ENCODE data around the gene CRYGS.
"Not testable (repeated sequence)": the region's sequence is repeated elsewhere in the genome, so short reads cannot be mapped to it uniquely, and the experiment has no call there.

The CRYGS gene

DNA sequence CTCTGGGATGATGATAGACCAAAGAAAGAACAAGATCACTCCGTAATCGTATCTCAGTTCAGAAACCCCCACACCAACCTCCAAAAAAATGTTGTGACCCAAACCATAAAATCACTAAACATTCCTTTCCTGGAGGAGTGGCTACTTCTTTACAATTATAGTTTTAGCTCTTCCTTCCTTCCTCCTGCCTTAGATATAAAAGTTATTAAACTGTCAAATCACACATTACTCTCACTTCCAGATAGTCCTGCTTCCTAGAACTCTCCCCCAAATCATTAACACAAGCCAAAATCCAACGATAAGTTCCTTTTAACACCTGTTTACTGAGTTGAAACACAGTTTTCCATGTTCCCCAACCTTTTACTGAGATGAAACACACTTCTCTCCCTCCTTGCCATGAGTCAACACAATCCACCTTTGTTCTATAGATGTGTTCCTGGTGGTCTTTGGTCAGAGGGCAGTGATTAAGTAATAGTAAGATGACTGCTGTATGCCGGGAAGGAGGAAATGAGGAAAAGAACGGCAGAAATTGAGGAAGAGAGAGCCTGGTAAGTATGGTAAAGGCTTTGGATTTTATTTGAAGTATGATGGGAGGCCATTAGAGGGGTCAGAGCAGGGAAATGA, 8.3 kb upstream of the CRYGS start:
- no peak for DNase-seq (ENCODE audit: low read depth)

DNA sequence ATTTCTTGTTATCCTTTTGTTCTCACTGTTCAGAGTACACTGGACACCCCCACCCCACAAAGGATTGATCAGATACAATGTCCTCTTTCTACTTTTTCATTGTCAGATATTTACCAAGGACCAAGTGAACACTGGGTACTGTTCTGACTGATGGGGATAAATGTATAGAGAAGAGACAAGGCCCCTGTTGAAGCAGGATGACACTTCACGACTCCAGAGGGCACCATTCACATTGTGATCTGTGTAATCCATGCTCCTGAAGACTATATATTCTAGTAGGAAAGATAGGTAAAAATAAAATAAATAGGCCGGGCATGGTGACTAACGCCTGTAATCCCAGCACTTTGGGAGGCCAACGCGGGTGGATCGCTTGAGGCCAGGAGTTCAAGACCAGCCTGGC, 7.2 kb upstream of the CRYGS start:
- no peak for DNase-seq (ENCODE audit: low read depth)

DNA sequence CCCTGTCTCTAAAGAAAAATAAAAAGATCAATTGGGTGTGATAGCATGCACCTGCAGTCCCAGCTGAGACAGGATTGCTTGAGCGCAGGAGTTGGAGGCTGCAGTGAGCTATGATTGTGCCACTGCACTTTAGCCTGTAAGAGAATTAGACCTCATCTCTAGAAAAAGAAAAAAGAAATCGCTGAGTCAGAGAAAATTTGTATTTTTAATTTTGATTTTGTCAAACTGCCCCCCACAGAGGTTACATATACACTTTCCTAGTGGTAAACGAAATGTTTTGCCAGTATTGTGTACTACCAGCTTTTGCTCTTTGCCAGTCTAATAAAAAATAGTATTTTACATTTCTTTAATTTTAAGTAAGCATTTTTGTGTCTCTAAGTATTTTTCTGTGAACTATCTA, 5.3 kb upstream of the CRYGS start:
- no peak for DNase-seq (ENCODE audit: low read depth)

- DNase-seq (ENCODE audit: low read depth), result no peak
Measured at GRCh38 chr3:186540835-186541226, 3.3 kb downstream of the CRYGS start.

DNA sequence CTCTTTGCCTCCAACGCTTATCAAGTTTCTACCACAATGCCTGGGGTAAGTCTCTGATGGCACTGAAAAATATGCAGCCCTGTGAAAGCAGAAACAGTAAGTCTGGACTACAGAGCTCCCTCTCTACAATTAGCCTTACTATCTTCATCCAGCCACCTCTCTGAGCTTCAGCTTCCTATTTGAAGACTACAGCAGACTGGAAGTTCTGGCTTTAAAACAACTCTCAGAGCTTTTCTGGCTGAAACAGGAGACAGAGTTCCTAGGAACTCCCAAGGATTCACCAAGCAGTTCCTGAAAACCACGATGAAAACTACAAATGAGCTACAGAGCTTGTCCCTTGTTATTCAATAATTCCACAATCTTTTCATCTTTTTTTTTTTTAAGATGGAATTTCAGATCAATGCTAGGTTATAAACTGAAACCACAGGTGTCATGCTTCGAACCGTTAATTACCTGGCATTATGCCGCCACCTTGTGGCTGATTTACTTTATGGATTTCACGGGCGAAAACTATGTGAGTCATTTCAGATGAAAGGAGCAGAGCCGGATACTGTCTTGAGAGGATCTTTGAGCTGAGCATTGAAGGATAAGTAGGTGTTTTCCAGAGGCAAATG, 3.9 kb downstream of the CRYGS start:
- DNase-seq (ENCODE audit: low read depth), result peak; percentile 68

- DNase-seq (ENCODE audit: low read depth), result no peak
Measured at GRCh38 chr3:186538779-186539178, 5.4 kb downstream of the CRYGS start.

- no peak for DNase-seq (ENCODE audit: low read depth)
Measured at GRCh38 chr3:186536883-186537844, 7.0 kb downstream of the CRYGS start.

GRCh38 chr3:186534113-186534669, 10.0 kb downstream of the CRYGS start:
- no peak for DNase-seq (ENCODE audit: low read depth)

DNA sequence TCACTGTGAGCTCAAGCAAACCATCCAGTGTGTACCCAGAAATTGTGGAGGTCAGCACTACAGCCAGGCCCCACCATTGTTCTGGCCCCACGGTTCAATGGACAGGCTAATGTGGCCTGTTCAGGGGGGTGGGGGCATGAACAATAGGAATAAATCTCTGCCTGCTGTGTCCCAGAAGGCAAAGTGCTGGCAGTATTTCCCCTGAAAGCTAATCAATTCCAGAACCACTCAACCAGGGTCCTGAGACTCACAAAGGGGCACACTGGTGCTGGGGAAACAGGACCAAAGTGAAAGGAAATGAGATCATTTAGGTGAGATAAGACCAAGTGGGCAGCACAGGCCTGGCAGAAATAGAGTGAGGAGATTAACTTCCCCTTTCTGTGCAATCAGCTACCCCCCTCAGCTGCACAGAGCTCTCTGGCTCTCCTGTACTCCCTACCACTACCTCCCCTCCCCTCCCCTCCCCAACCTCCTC, 11.5 kb downstream of the CRYGS start:
- DNase-seq (ENCODE audit: low read depth), result no peak

DNA sequence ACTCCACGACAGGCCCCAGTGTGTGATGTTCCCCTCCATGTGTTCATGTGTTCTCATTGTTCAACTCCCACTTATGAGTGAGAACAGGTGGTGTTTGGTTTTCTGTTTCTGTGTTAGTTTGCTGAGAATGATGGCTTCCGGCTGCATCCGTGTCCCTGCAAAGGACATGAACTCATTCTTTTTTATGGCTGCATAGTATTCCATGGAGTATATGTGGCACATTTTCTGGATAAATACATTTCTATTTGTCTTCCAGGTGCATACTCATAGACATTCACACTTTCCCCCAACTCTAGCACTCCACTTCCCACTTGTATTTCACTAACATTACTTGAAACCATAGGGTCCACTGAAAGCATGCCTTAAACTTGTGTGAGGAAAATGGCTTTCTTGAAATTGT, 12.5 kb downstream of the CRYGS start:
- DNase-seq (ENCODE audit: low read depth), result not testable (repeated sequence)

- DNase-seq (ENCODE audit: low read depth), result no peak
Measured at GRCh38 chr3:186530415-186530814, 13.8 kb downstream of the CRYGS start.

GRCh38 chr3:186529201-186529999, 14.8 kb downstream of the CRYGS start:
- no peak for DNase-seq (ENCODE audit: low read depth)

- no peak for DNase-seq (ENCODE audit: low read depth)
Measured at GRCh38 chr3:186526256-186526606, 17.9 kb downstream of the CRYGS start.

- no peak for DNase-seq (ENCODE audit: low read depth)
Measured at GRCh38 chr3:186525369-186526255, 18.6 kb downstream of the CRYGS start.

DNA sequence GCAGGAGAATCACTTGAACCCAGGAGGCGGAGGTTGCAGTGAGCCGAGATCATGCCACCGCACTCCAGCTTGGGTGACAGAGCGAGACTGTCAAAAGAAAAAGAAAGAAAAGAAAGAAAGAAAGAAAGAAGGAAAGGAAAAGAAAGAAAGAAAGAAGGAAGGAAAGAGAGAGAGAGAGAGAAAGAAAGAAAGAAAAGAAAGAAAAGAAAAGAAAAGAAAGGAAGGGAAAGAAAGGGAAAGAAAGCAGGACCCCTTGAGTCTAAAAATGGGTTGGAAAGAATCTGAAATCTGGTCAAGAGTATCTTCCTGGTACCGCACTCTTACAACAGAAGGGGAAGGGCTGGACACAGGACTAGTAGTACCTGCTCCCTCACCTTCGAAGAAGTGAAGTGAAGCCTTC, 19.6 kb downstream of the CRYGS start:
- DNase-seq (ENCODE audit: low read depth), result no peak

- no peak for DNase-seq (ENCODE audit: low read depth)
Measured at GRCh38 chr3:186523434-186523833, 20.7 kb downstream of the CRYGS start.

- no peak for DNase-seq (ENCODE audit: low read depth)
Measured at GRCh38 chr3:186523022-186523421, 21.2 kb downstream of the CRYGS start.

GRCh38 chr3:186520957-186521842, 23.0 kb downstream of the CRYGS start:
- no peak for DNase-seq (ENCODE audit: low read depth)

DNA sequence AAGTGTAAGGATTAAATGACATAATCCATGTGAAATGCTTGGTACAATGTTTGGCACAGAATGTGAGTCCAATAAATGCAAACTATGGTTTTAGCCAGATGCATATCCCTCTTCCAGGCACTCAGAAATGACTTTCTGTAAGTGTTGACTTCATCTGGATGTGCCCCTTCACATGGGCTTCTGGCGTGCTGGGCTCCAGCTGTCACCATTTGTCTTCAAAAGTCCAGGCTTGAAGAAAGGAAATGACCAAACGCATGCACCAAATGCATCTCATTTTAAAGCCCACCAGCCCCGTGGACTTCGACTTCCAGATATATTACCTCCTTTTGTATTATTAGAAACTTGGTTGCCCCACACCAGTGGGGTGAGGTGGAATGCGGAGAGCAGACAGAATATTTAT, 23.7 kb downstream of the CRYGS start:
- no peak for DNase-seq (ENCODE audit: low read depth)

All from activated T-helper 1 cell treated with Interleukin-2 at 50 U/mL for 16 hours (primary cell).